T-helper 22 cell (primary cell): Measurements from ENCODE around the gene DISP3.

Experiments used
- DNase-seq: peaks from one replicate; pipeline ENCODE4 v3.0.0-alpha.2; 2020; ENCODE audit warnings: low read depth

Gene DISP3, protein sequence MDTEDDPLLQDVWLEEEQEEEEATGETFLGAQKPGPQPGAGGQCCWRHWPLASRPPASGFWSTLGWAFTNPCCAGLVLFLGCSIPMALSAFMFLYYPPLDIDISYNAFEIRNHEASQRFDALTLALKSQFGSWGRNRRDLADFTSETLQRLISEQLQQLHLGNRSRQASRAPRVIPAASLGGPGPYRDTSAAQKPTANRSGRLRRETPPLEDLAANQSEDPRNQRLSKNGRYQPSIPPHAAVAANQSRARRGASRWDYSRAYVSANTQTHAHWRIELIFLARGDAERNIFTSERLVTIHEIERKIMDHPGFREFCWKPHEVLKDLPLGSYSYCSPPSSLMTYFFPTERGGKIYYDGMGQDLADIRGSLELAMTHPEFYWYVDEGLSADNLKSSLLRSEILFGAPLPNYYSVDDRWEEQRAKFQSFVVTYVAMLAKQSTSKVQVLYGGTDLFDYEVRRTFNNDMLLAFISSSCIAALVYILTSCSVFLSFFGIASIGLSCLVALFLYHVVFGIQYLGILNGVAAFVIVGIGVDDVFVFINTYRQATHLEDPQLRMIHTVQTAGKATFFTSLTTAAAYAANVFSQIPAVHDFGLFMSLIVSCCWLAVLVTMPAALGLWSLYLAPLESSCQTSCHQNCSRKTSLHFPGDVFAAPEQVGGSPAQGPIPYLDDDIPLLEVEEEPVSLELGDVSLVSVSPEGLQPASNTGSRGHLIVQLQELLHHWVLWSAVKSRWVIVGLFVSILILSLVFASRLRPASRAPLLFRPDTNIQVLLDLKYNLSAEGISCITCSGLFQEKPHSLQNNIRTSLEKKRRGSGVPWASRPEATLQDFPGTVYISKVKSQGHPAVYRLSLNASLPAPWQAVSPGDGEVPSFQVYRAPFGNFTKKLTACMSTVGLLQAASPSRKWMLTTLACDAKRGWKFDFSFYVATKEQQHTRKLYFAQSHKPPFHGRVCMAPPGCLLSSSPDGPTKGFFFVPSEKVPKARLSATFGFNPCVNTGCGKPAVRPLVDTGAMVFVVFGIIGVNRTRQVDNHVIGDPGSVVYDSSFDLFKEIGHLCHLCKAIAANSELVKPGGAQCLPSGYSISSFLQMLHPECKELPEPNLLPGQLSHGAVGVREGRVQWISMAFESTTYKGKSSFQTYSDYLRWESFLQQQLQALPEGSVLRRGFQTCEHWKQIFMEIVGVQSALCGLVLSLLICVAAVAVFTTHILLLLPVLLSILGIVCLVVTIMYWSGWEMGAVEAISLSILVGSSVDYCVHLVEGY (N-terminal part only)

DNA sequence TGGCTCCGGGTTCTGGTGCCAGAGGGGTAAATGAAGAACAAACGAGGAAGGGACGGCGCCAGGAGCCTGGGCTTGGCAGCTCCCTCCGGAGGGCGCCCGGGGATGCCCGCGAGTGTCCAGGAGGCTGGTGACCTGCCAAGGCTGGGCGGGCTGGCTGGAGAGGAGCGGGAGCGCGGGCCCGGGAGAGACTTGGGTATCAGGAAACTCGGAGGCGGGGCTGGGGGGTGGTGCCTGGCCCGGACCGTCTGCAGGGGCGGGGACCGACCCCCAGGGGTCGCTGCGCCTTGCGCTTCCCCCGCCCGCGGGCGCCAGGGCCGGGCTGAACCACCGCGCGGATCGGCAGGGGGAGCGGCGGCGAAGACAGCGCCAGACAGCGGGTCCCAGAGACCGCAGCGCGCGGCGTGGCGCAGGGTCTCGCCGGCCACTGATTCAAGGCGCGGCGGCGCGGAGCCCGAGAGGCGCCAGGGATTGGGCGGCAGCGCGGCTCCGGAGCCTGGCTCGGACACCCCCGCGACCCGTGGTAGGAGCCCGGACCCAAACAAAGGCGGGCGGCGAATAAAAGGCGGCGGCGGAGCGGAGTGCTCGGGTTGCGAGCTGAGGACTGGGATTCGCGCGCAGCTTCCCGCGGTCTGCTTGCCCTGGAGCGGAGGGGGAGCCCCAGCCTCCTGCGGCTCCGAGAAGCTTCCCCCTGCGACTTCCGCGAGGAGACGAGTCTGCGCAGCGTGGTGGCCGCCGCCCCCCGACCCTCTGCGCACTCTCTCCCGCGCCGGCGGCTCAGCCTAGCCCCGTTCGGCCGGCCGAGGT, at the start of gene DISP3:
TSS of gene DISP3 (plus strand) at position 585 of the 804 bp plus-strand sequence. CDS start 21,838 bp downstream, outside the sequence.
- peak; percentile 30 for DNase-seq

DNA sequence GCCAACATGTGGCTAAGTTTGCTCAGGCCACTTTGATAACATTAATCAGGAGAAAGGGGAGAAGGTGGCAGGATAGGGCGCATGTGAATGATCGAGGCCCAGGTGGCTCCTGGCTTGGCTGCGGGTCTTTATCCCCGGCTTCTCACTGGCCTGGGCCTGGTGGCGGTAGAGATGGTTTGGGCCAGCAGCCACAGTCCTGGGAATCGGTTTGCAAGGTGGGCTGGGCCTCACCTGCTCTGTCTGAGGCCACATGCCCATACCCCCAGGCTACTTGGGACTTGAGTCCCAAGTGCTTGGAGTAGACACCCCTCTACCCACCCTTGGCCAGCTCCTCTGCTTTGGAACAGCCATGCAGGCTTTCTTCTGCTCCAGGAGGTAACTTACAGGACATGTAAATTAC, 49.7 kb upstream of the DISP3 start:
- no peak for DNase-seq

DNA sequence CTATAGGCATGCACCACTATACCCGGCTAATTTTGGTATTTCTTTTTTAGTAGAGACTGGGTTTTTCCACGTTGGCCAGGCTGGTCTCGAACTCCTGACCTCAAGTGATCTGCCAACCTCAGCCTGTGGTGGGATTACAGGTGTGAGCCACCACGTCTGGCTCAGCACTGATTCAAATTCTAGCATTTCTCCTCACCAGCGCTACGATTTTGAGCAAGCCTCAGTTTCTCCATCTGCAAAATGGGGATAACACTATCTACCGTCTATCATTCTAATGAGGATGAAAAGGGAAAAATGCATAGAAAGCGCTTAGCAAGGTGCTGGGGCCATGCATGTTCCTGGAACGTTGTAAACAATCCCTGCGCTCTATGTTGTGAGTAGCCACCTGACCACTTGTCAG, 49.0 kb upstream of the DISP3 start:
- DNase-seq, result no peak

DNA sequence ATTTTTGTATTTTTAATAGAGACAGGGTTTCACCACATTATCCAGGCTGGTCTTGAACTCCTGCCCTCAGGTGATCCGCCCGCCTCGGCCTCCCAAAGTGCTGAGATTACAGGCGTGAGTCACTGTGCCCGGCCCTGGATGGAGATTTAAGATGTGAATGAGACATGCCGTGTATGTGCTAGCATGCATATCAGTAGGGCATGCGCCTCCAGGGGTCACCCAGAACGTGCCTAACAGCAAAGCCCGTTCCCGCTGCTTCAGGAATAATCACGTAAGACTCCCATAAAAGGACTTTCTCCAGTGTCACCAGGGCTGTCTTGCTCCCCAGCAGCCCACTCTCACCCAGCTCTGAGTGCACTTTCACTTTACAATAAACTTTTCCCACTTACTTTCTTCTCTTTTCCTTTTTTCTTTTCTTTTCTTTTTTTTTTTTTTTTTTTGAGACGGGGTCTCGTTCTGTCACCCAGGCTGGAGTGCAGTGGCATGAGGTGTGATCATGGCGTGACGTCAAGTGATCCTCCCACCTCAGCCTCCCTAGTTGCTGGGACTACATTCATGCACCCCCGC, 46.9 kb upstream of the DISP3 start:
- no peak for DNase-seq

DNA sequence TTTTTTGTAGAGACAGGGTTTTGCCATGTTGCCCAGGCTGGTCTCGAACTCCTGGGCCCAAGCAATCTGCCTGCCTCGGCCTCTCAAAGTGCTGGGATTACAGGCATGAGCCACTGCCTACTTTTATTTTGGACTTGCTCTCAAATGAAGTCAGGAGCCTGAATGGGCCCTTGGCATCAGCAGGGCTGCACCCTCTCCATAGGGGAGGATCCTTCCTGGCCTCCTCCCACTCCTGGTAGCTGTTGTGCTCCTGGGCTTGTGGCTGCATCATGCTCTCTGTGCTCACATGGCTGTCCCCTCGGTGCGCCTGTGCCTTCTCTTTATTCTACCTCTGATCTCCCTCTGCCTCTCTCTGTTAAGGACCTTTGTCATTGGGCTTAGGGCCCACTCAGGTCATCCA, 46.4 kb upstream of the DISP3 start:
- DNase-seq, result no peak

DNA sequence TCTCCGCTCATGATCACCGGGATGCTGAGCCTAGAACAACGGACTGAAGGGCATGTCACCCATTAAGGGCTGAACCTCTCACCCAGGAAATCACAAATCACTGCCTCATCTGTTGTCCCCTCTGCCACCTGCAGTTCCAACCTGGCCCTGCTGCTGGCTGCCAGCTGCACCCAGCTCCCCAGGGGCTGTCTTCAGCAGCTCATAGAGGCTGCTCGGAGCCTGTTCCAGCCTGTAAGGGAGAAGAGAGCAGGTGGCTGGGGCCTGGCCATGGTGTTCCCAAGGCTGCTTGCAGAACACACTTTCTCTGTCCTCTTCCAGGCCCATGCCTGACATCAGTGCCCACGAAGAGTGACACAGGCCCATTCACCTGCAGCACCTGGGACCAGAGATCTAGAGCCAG, 44.5 kb upstream of the DISP3 start:
- DNase-seq, result no peak

DNA sequence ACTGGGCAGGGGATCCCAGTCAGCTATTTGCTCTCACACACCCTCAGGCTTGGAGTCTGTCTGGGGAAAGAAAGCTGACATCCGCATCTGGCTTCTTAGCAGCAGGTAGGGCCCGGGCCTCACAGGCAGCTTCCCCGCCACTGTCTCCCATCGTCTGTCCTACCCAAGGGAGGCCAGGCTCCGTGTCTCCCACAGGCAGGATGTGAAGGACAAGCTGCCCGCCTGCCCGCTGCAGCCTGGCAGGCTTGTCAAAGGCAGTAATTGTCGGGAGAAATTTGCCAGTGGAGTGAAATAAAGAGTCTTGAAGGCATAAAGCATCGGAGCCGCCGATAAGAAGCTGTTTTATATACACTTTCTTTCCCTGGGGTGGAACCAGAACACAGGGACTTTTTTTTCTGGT, 44.0 kb upstream of the DISP3 start:
- DNase-seq, result no peak

DNA sequence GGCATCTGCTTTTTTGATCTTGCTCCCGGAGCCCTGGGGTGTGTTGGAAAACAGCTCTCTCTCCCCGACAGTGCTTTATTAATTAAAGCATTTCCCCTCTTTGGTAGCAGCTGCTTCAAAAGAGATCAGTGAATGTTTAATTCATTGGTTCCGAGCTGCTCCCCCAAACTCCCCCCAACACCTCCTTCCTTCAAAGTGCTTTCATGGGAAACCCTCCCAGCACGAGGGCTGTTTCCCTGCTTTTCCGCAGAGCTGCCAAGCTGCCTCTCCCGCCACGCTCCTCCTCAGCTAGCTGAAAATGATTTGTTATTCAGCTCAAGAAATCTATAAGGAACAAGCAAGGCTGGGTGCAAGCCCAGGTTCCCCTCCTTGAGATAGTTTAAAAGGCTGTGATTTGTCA, 40.0 kb upstream of the DISP3 start:
- DNase-seq, result no peak

DNA sequence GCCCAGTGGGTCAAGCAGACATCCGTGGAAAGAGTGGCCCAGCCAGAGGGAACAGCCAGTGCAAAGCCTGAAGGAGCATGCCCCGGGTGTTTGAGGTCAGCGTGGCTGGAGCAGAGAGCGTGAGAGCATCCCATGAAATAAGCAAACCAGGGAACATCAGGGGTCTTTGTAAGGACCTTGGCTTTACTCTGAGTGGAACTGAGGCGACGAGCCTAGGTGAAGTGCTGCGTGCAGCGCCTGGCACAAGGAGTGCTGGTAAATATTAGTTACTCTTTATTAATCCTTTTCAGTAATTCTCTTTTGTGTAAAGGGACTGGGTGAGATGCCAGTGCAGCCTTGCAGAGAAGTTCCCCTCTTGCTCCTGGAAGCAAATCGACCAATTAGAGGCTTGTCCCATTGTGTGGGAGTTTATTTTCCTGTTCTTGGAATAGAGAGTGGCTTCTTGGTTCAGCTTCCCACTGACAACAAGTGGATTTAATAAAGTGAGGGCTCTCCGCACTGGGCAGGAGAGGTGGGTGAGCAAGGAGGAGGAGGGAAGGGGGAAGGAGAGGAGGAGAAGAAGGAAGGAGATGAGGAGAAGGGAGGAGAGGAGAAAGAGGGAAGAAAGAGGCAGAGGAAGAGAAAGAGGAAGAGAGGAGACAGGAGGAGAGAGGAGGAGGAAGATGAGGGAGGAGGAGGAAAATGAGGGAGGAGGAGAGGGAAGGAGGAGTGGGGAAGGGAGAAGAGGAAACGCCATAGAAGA, 37.6 kb upstream of the DISP3 start:
- no peak for DNase-seq

DNA sequence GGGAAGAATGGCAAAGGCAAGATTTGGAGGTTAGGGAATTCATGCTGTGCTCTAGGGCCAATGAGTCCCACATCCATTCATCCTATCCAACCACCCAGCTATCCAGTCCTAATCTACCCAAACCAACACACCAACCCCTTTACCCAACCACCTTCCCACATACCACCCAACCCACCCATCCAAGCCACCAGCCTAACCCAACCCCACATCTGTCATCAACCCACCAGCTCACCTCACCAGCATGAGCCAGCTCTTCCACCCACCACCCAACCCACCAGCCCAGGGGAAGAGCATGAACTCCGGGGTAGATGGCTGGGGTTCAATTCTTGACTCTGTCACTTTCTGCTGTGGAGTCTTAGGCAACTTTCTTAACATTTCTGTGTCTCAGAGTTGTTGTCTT, 35.9 kb upstream of the DISP3 start:
- DNase-seq, result no peak

DNA sequence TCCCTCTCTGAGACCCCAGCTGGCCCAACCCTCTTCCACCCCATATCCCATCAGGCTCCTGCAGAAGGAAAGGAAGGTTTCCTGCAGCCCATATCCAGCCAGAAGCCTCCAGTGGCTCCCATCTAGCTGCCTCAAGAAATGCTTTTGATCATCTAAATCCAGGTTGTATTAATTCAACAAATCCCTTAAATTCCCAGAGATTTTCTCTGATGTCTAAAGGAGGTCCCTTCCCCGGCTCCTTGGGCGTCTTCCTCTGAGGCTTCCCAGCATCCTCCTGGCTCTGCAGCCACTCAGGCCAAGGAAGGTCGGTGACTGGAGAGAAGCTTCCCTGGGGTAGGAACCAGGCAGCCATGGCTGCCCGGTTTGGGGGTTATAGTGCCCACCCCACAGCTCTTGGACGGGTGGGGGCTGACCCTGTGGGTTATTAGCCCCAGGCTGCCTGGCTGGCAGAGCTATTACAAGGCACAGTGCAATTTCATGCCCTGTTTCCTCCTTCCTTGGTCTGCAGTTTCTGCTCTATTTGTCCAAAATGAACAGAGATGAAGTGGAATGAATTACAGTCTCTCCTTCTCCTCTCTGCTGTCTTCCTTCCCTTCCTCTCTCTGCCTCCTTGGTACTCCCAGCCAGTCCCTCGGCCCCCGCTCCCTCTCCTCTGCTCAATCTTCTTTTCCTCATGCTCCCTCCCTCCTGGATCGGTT, 34.8 kb upstream of the DISP3 start:
- no peak for DNase-seq

DNA sequence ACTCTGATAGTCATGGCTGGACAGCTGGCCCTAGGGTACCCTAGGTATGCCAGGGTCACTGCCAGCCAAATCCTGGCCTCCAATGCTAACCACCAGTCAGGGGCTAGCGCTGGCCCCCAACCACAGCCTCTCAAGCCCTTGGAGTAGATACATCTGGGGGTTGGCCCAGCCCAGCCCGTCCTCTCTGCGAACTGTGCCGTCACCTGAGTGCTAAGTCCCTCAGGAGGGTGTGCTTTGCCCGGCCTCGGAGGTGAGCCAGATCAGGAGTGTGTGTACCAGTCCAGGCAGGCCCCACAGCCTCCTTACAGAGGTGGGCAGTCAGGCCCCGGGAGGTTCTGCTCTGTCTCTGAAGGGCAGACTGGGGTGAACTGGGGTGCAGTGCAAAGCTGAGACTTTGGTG, 34.0 kb upstream of the DISP3 start:
- DNase-seq, result no peak

DNA sequence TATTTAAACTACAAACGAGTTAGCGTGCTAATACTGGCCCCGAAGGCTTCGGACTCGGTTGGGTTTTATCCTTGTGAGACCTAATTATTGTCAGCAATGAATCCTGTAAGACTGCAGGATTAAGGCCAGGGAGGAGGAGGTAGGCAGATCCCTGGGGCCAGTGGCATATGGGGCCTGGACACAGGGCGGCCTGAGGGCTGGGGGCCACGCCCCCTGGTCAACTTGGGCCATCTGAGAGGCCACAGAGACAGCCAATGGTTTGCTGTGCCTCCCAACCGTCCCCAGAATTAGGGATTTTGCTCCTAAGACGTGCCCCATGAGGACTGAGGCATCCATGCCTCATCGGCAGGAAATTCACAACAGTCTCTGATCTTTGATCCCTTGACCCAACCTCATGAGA, 31.1 kb upstream of the DISP3 start:
- DNase-seq, result no peak

DNA sequence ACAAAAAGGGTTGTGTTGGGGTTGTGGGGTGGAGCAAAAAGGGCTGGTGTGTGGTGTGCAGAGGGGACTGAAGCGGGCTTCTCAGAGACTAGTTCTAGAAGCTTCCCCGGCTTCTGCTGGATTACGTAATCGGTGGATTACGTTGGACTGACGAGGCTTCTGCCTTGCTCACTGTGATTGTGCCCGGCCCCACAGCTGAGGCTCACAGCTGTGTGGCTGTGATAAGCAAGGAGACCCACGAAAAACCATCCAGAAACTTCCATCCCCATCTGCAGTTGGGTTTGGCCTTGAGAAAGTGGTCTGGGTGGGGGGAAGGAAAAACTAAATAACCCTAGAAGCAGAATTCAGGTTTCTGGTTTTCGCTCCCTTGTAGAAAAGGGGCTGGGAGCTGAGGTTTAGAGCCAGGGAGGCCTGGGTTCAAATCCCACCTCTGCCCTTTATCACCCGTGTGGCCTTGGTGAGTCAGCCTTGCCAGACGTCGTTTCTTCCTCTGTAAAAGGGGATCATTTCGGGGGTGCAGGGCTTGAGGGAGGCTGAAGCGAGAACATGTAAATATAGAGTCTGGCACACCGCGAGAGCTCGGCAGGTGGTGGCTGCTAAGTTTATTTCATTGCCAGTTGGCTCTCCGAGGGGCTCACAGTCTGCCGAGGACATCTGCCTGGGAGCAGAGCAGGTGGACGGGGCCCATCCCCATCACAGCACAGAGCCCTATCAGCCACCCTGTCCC, 30.4 kb upstream of the DISP3 start:
- DNase-seq, result no peak

DNA sequence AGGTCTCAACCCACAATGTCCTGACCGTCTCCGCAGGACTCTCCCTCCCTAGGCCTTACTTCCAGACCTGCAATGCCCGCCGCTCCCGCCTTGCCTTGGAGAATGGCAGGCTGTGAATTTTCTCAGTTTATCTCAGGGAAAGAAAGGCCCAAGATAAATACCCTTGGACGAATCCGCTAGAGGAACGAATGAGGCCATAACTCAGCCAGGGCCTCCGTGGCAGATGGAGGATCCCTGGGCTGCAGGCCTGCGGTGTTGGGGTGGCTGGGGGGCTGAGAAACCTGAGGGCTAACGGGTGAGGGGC, 29.9 kb upstream of the DISP3 start:
- no peak for DNase-seq

DNA sequence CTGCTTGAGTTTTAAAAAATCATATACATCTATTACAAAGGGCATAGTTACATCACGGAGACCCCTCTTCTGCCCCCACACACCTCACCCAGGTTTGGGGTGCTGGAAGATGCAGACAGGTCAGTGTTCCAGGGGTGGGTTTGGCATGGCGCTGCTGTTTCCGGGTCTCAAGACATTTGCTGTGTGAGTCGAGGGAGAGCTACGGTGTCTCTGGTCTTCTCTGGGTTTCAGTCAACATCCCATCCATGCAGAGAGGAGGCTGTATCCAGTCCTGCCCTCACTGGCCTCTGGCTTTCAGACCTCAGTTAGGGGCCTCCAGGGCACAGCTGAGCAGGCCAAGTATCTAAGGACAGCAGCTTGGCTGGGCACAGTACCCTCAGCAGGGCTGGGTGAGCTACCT, 28.6 kb upstream of the DISP3 start:
- no peak for DNase-seq

DNA sequence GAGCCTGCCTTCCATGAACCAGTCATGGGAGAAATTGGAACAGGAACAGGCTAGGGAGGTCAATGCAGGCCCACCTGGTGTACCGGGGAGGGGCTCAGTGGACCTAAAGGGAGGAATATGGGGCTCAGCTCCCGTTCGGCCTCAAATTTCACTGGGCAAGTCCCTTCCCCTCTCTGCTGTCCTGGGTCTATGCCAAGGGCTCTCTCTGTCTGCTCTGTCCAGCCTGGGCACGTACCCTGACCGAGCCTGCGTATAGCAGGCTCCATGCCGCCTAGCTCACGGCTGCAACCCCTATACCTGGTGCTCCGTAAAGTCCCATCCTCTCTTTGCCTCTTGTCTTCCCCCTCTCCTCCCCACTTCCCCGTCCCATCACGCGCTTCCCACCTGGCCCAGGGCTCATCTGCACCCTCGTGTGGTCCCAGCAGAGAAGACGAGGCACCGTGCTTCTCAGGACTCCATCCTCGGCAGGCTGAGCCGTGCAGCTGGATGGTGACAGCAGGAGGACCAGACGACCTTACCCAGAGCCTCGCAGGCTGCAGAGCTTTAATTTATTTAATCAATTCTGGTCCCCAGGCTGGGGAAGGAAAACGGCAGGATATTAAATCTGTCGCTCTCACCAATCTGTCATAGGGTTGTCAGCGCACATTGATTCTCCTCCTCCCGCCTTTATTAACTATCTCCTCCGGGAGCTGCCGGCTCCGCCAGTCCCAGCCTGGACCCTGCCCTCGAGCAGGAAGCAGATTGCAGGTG, 25.0 kb upstream of the DISP3 start:
- no peak for DNase-seq

DNA sequence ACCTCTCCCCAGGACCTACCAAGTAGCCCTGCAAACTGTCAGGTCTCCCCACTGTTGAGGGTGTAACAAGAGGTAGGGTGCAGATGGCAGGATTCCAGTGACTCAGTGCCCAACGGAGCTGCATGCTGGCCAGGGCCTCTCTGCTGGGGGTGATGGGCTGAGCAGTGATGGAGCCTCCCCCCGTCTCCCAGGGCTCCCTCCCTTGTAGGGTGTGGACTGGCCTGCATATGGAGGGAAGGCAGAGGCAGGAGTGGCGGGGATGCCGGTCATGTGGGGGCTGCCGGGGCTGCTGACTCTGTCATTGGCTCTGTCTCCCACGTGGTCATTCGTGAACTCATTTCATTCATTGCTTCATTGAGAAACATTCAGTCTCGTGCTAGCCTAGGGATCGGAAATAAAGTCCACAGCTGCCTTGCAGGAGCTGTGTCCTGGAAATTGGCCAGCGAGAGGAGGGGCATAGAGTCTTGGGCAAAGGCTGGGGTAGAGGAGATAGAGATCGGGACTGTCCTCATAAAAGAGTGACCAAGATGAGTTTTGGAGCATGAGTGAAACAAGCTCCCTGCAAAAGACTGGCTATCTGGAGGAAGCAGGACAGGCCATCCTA, 22.9 kb upstream of the DISP3 start:
- DNase-seq, result no peak
